OCI-M2 (cell line): ENCODE data around the gene CDH3.

ENCODE experiments used
- DNase-seq: peaks from one replicate; lab custom pipeline; 2025; ENCODE audit not compliant: unreplicated experiment; lab: John Stamatoyannopoulos, UW

Gene CDH3

GRCh38 chr16:68646953-68647659 is 2.0 kb downstream of the CDH3 start:
- no peak for DNase-seq

GRCh38 chr16:68651136-68651535 is 6.0 kb downstream of the CDH3 start:
- DNase-seq = no peak

GRCh38 chr16:68652659-68653058 is 7.5 kb downstream of the CDH3 start:
- DNase-seq = no peak

- DNase-seq = no peak
Observed at GRCh38 chr16:68655806-68656205, 10.7 kb downstream of the CDH3 start.

GRCh38 chr16:68656751-68657150 is 11.6 kb downstream of the CDH3 start:
- DNase-seq = no peak

- DNase-seq = no peak
Observed at GRCh38 chr16:68658341-68658973, 13.3 kb downstream of the CDH3 start.

- no peak for DNase-seq
Observed at GRCh38 chr16:68658974-68659360, 13.9 kb downstream of the CDH3 start.

GRCh38 chr16:68659412-68660358 is 14.6 kb downstream of the CDH3 start:
- no peak for DNase-seq

- DNase-seq = no peak
Observed at GRCh38 chr16:68660359-68660795, 15.3 kb downstream of the CDH3 start.

GRCh38 chr16:68662035-68662434 is 16.9 kb downstream of the CDH3 start:
- no peak for DNase-seq

- no peak for DNase-seq
Observed at GRCh38 chr16:68664297-68664696, 19.2 kb downstream of the CDH3 start.

GRCh38 chr16:68665501-68665900 is 20.4 kb downstream of the CDH3 start:
- DNase-seq = no peak

- no peak for DNase-seq
Observed at GRCh38 chr16:68668266-68668665, 23.2 kb downstream of the CDH3 start.

GRCh38 chr16:68676113-68676860 is 31.2 kb downstream of the CDH3 start:
- no peak for DNase-seq

GRCh38 chr16:68681038-68681437 is 35.9 kb downstream of the CDH3 start:
- DNase-seq = no peak

- DNase-seq = no peak
Observed at GRCh38 chr16:68685685-68686478, 40.8 kb downstream of the CDH3 start.

GRCh38 chr16:68686905-68687304 is 41.8 kb downstream of the CDH3 start:
- DNase-seq = no peak

- DNase-seq = no peak
Observed at GRCh38 chr16:68689921-68690320, 44.8 kb downstream of the CDH3 start.

GRCh38 chr16:68695575-68695974 is 50.5 kb downstream of the CDH3 start:
- no peak for DNase-seq

- DNase-seq = no peak
Observed at GRCh38 chr16:68696514-68696913, 51.4 kb downstream of the CDH3 start.
